Liver (tissue), 9 donors: ENCODE results near the gene CRMP1. TPM values are rescaled to one million over a fixed set of nuclear protein-coding genes. Genes with fewer than 3 reads are reported as not detected.

Experiments
- DNase-seq: peaks from one replicate; pipeline ENCODE4 v3.0.0-alpha.2; 2017; ENCODE audit warnings: low spot score
- H3K27ac ChIP-seq, 2 donors: one replicate each; pipeline ENCODE4 v1.7.0; 2013; ENCODE audit warnings: inconsistent platforms in 2 of 2, low read length in 2 of 2, control low read depth in 1 of 2, low read depth in 1 of 2, mild to moderate bottlenecking in 1 of 2
- H3K27me3 ChIP-seq, 4 donors: one replicate each; pipeline versions ENCODE4 v1.6.1 to v1.7.0; 2013; ENCODE audit warnings: low read length in 3 of 4, inconsistent platforms in 1 of 4, mild to moderate bottlenecking in 1 of 4, moderate library complexity in 1 of 4; ENCODE audit not compliant: control insufficient read depth in 4 of 4, insufficient read depth in 4 of 4
- H3K36me3 ChIP-seq, 4 donors: one replicate each; pipeline versions ENCODE4 v1.6.1 to v1.7.0; 2013; ENCODE audit warnings: low read length in 3 of 4, mild to moderate bottlenecking in 3 of 4, low read depth in 1 of 4, moderate library complexity in 1 of 4; ENCODE audit not compliant: control insufficient read depth in 4 of 4, insufficient read depth in 3 of 4
- H3K4me1 ChIP-seq, 4 donors: one replicate each; pipeline versions ENCODE4 v1.6.1 to v1.7.0; 2013; ENCODE audit warnings: low read length in 3 of 4, mild to moderate bottlenecking in 3 of 4, moderate library complexity in 1 of 4; ENCODE audit not compliant: control insufficient read depth in 4 of 4, insufficient read depth in 4 of 4
- H3K4me3 ChIP-seq, 3 donors: one replicate each; pipeline versions ENCODE4 v1.6.1 to v1.7.0; 2013; ENCODE audit warnings: low read length in 3 of 3, control low read depth in 1 of 3, low read depth in 1 of 3, mild to moderate bottlenecking in 1 of 3
- H3K9ac ChIP-seq, 2 donors: one replicate each; pipeline ENCODE4 v1.7.0; 2013; ENCODE audit warnings: low read length in 2 of 2, mild to moderate bottlenecking in 2 of 2, moderate library complexity in 2 of 2, control low read depth in 1 of 2, low read depth in 1 of 2
- H3K9me3 ChIP-seq, 4 donors: one replicate each; pipeline versions ENCODE4 v1.6.1 to v1.7.0; 2013; ENCODE audit warnings: low read length in 3 of 4; ENCODE audit not compliant: control insufficient read depth in 4 of 4
- FOXA1 ChIP-seq: IDR thresholded peaks from 2 replicates; pipeline ENCODE4 v1.6.1; 2016; ENCODE audit warnings: antibody characterized with exemption
- GABPA ChIP-seq, 2 donors: IDR thresholded peaks in 1 of 2; conservative IDR thresholded peaks in 1 of 2; 2 replicates each; pipeline ENCODE4 v1.6.1; 2016; ENCODE audit warnings: antibody characterized with exemption in 2 of 2, mild to moderate bottlenecking in 1 of 2, moderate library complexity in 1 of 2
- HNF4A ChIP-seq, 2 donors: conservative IDR thresholded peaks; 2 replicates each; pipeline ENCODE4 v1.6.1; 2016; ENCODE audit warnings: antibody characterized with exemption in 2 of 2, mild to moderate bottlenecking in 2 of 2
- HNF4G ChIP-seq: IDR thresholded peaks from 2 replicates; pipeline ENCODE4 v1.6.1; 2016; ENCODE audit warnings: antibody characterized with exemption
- JUND ChIP-seq, 2 donors: IDR thresholded peaks; 2 replicates each; pipeline ENCODE4 v1.6.1; 2016; ENCODE audit warnings: antibody characterized with exemption in 2 of 2
- RAD21 ChIP-seq, 2 donors: IDR thresholded peaks; 2 replicates each; pipeline ENCODE4 v1.6.1; 2016; ENCODE audit warnings: antibody characterized with exemption in 2 of 2, mild to moderate bottlenecking in 2 of 2
- SP1 ChIP-seq: IDR thresholded peaks from 2 replicates; pipeline ENCODE4 v1.6.1; 2018; ENCODE audit warnings: antibody characterized with exemption, mild to moderate bottlenecking
- WGBS: extraction: QIAGEN DNeasy Blood & Tissue Kit; methylation state at CpG from one replicate; pipeline ENCODE4 v1.1.7; 2013; 5-methylcytosine and 5-hydroxymethylcytosine counted together
- polyA plus RNA-seq, 2 donors: library from polyadenylated mRNA; stranded (reverse) in 1 of 2; unstranded in 1 of 2; fragments of 200-250 nt in 1 of 2; fragments of >200 nt in 1 of 2; fragmentation: Nextera tagmentation in 1 of 2; extraction: Ambion mirVana in 1 of 2; gene quantifications; one replicate each; pipeline versions ENCODE4 v1.2.1 to v1.2.3, GENCODE V29; 2013 to 2015
- total RNA-seq, 2 donors: library from RNA; depleted of rRNA; stranded (reverse); fragments of >200 nt; gene quantifications; one replicate each; pipeline ENCODE4 v1.2.3, GENCODE V29; 2014
- TF ChIP-seq, protein P1 (sequence below): IDR thresholded peaks from 2 replicates; pipeline ENCODE4 v1.6.1; 2016; ENCODE audit warnings: antibody characterized with exemption
- TF ChIP-seq, protein P2 (sequence below): IDR thresholded peaks from 2 replicates; pipeline ENCODE4 v1.6.1; 2016; ENCODE audit warnings: antibody characterized with exemption, mild to moderate bottlenecking
- TF ChIP-seq, protein P3 (sequence below): fragments of 150-350 bp; IDR thresholded peaks from 2 replicates; pipeline ENCODE4 v1.5.1; 2017; ENCODE audit warnings: improper control_type of control experiment, low read depth, low read length; ENCODE audit not compliant: missing input control
- TF ChIP-seq, protein P4 (sequence below): IDR thresholded peaks from 2 replicates; pipeline ENCODE4 v1.6.1; 2016; ENCODE audit warnings: antibody characterized with exemption
- donor health status: healthy.
- donor health status: healthy.
- donor health status: healthy.
- donor health status: healthy.
- donor health status: healthy.

CRMP1 gene
- total and polyA plus RNA-seq, 4 donors, result 0.06 to 0.42 (median 0.12) TPM

DNA sequence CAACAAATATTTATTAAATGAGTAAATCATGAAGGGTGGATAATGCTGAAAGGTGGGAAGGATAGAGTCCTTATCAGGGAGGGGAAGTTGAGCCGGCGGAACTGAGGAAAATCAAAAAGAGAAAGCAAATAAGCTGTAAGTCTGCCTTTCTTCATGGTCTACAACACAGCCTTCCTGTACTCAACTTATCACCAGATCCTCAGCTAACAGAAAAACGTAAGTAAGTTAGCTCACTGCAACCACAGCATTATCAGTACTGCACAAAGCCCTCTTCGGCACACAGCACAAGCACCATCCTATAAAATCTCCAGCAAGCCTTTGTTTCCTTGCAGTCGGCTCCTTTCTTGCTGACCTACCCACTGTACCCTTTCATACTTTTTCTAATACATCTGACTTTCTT lies 70.3 kb downstream of the CRMP1 start:
- peaks cover 0 to 9% (median 0%) of the 10 kb centered on the region in 4 donors for H3K36me3 ChIP-seq
- TF ChIP-seq RAD21 (IDR thresholded peaks at IDR 0.05), result no peak
- TF ChIP-seq HNF4A (conservative IDR thresholded peaks at IDR 0.05), result no peak
- TF ChIP-seq, protein P1, sequence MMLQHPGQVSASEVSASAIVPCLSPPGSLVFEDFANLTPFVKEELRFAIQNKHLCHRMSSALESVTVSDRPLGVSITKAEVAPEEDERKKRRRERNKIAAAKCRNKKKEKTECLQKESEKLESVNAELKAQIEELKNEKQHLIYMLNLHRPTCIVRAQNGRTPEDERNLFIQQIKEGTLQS, result no peak
- TF ChIP-seq, protein P2, sequence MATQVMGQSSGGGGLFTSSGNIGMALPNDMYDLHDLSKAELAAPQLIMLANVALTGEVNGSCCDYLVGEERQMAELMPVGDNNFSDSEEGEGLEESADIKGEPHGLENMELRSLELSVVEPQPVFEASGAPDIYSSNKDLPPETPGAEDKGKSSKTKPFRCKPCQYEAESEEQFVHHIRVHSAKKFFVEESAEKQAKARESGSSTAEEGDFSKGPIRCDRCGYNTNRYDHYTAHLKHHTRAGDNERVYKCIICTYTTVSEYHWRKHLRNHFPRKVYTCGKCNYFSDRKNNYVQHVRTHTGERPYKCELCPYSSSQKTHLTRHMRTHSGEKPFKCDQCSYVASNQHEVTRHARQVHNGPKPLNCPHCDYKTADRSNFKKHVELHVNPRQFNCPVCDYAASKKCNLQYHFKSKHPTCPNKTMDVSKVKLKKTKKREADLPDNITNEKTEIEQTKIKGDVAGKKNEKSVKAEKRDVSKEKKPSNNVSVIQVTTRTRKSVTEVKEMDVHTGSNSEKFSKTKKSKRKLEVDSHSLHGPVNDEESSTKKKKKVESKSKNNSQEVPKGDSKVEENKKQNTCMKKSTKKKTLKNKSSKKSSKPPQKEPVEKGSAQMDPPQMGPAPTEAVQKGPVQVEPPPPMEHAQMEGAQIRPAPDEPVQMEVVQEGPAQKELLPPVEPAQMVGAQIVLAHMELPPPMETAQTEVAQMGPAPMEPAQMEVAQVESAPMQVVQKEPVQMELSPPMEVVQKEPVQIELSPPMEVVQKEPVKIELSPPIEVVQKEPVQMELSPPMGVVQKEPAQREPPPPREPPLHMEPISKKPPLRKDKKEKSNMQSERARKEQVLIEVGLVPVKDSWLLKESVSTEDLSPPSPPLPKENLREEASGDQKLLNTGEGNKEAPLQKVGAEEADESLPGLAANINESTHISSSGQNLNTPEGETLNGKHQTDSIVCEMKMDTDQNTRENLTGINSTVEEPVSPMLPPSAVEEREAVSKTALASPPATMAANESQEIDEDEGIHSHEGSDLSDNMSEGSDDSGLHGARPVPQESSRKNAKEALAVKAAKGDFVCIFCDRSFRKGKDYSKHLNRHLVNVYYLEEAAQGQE, result no peak
- no peak for TF ChIP-seq JUND (IDR thresholded peaks at IDR 0.05)
- no peak for DNase-seq
- H3K4me3 ChIP-seq, result no peak overlapping the region
- H3K9ac ChIP-seq, result no peak overlapping the region
- no peak overlapping the region for H3K27ac ChIP-seq
- no peaks in the 10 kb centered on the region for H3K27me3 ChIP-seq
- 74% methylated on average over 5 of the region's 5 CpGs for WGBS
- no peaks in the 10 kb centered on the region for H3K4me1 ChIP-seq
- no peaks in the 10 kb centered on the region for H3K9me3 ChIP-seq

DNA sequence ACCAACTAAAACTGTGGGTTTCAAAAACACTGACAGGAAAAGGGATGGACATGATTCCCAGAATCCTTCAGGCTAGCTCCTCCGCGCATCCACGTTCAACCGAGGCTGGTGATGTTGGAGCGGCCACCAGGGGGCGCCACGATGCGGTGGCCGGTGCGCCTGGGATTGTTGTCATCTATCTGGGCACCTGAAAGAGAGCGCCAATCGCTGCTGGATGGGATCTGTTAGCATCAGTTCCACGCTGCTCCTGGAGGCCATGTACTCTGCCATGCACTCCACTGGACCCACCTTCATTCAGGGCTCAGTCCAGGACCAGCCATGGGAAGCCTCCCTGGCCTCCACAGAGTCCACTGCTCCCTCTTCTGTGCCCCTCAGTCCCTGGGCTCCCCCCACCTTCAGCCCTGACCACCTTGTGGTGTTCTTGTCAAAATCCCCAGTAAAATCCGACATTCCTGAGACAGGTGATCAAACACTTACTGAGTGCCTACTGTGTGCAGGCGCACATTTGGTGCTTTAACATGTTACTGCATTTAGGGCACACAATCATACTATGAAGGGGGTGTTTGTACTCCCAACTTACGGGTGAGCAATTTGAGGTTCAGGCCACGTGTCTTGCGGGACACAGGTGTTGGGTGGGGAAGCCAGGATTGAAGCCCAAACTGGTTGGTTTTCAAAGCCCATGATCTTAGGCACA lies 71.1 kb downstream of the CRMP1 start:
- Histone ChIP-seq H3K36me3 (peaks cover 0 to 9% (median 0%) of the 10 kb centered on the region in 4 donors), H3K27ac (no peak overlapping the region), H3K4me3 (no peak overlapping the region), H3K4me1 (no peaks in the 10 kb centered on the region), H3K9me3 (no peaks in the 10 kb centered on the region), H3K9ac (no peak overlapping the region), H3K27me3 (no peaks in the 10 kb centered on the region)
- WGBS, result 75% methylated on average over 18 of the region's 18 CpGs
- TF ChIP-seq, protein P3, sequence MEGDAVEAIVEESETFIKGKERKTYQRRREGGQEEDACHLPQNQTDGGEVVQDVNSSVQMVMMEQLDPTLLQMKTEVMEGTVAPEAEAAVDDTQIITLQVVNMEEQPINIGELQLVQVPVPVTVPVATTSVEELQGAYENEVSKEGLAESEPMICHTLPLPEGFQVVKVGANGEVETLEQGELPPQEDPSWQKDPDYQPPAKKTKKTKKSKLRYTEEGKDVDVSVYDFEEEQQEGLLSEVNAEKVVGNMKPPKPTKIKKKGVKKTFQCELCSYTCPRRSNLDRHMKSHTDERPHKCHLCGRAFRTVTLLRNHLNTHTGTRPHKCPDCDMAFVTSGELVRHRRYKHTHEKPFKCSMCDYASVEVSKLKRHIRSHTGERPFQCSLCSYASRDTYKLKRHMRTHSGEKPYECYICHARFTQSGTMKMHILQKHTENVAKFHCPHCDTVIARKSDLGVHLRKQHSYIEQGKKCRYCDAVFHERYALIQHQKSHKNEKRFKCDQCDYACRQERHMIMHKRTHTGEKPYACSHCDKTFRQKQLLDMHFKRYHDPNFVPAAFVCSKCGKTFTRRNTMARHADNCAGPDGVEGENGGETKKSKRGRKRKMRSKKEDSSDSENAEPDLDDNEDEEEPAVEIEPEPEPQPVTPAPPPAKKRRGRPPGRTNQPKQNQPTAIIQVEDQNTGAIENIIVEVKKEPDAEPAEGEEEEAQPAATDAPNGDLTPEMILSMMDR, result peak; percentile 15
- TF ChIP-seq, protein P4, sequence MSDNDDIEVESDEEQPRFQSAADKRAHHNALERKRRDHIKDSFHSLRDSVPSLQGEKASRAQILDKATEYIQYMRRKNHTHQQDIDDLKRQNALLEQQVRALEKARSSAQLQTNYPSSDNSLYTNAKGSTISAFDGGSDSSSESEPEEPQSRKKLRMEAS, result no peak
- TF ChIP-seq RAD21 (IDR thresholded peaks at IDR 0.05), result peak in 1 of 2 donors; percentile 37
- no peak for DNase-seq

DNA sequence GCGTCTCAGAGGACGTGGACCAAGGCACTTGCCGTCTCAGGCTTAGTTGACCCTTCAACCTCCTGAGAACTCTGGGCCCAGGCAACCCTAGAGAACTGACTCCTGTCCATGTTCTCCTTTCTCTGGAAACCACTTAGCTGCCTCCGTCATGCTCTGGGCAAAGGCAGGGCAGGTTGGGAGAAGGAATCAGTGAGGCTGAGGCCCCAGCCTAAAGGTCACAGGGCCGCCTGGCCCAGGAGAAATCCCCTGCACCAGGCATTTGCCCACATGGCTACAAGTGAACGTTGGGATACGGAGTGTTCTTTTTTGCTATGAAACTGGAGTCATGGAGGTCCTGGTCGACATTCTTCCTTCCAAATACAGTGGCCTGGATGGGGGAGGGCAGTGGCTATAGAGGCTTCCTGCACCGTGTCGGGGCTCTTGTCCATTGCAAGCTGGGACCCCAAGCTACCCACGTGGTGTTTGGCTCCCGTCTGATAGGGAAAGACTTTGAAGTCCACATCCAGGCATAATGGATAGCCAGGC lies 76.0 kb downstream of the CRMP1 start:
- no peak overlapping the region for H3K4me3 ChIP-seq
- TF ChIP-seq SP1 (no peak), GABPA (IDR thresholded peaks at IDR 0.05 in 1 of 2, conservative IDR thresholded peaks at IDR 0.05 in 1 of 2) (no peak), FOXA1 (no peak), HNF4G (no peak)
- TF ChIP-seq, protein P3, result no peak
- H3K4me1 ChIP-seq, result no peaks in the 10 kb centered on the region
- H3K27ac ChIP-seq, result no peak overlapping the region
- DNase-seq, result no peak
- H3K36me3 ChIP-seq, result peaks cover 0 to 12% (median 0%) of the 10 kb centered on the region in 4 donors
- no peaks in the 10 kb centered on the region for H3K9me3 ChIP-seq
- no peaks in the 10 kb centered on the region for H3K27me3 ChIP-seq
- no peak overlapping the region for H3K9ac ChIP-seq
- WGBS, result 86% methylated on average over 12 of the region's 12 CpGs
